HG03469 (cell line): ENCODE data around the gene IRGC.
"Not testable (repeated sequence)": the region's sequence is repeated elsewhere in the genome, so short reads cannot be mapped to it uniquely, and the experiment has no call there.

Source experiments
- ATAC-seq: cut with Tn5 transposase; IDR thresholded peaks from one replicate; pipeline ENCODE4 v1.9.1; 2021; ENCODE audit warnings: mild to moderate bottlenecking, moderate library complexity, moderate number of reproducible peaks; ENCODE audit not compliant: unreplicated experiment

IRGC gene

GRCh38 chr19:43715776-43716175 lies at the start of gene IRGC:
TSS of gene IRGC (plus strand) at chr19:43716076. CDS start at chr19:43718559, 2,483 bp downstream.
- no peak for ATAC-seq

GRCh38 chr19:43667126-43667875 lies 48.6 kb upstream of the IRGC start:
- no peak for ATAC-seq

DNA sequence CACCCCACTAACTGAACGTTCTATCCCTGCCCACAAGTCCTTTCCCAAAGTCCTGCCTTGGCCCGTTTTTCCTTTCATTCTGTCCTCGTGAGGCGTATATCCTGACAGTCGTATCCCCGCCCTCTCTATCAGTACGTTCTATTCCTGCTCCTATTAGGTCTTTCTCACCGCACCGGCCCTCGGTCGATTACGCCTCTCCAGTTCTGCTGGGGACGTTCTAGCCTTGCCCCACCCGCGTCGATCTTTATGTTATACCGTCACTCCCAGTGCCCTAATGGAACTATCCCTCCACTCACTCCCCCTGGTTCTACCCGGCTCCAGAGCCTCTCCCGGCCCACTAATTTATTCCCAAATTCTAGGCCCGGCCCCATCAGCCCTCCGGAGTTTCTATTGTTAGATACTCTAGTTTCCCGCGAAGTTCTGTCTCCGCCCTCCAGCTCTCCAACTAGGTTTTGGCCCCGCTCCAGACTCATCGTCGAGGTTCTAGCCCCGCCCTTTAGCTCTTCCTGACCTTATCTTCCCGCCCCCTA lies 47.9 kb upstream of the IRGC start:
- ATAC-seq = no peak

DNA sequence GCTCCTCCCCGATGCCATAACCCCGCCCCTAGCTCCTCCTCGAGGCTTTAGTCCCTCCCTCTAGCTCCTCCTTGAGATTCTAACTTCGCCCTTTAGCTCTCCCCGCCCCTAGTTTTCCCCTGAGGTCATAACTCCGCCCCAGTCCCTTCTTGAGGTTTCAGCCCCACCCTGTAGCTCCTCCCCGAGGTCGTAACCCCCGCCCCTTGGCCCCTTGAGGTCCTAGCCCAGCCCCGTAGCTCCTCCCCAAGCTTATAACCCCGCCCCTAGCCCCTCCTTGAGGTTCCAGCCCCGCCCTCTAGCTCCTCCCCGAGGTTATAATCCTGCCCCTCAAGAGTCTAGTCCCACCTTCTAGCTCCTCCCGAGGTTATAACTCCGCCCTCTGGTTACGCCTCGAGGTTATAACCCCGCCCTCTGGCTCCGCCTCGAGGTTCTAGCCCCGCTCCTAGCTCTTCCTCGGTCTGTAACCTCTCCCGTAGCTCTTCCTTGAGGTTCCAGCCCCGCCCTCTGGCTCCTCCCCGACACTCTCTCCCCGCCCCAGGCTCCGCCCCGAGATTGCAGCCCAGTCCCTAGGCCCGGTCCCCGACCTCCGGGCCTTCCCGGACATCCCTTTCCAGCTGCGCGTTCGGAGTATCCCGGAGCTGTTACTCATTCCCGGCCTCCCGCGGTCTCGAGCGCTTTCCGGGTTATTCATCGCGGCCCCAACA lies 47.3 kb upstream of the IRGC start:
- peak; percentile 74 for ATAC-seq

- ATAC-seq = no peak
Observed at GRCh38 chr19:43672061-43672679, 43.7 kb upstream of the IRGC start.

DNA sequence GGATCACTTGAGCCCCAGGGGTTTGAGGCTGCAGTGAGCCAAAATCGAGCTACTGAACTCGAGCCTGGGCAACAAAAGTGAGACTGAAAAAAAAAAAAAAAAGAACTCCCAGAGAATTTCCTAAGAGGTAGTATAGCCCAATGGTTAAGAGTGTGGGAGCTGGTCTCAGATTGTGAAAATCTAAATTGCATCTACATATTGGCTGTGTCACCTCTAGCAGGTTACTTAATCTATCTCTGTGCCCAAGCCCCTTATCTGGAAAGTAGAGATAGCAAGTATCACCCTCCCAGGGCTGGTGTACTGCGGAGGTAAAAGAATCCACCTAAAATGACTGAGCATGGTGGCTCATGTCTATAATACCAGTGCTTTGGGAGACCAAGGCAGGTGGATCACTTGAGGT lies 42.2 kb upstream of the IRGC start:
- no peak for ATAC-seq

DNA sequence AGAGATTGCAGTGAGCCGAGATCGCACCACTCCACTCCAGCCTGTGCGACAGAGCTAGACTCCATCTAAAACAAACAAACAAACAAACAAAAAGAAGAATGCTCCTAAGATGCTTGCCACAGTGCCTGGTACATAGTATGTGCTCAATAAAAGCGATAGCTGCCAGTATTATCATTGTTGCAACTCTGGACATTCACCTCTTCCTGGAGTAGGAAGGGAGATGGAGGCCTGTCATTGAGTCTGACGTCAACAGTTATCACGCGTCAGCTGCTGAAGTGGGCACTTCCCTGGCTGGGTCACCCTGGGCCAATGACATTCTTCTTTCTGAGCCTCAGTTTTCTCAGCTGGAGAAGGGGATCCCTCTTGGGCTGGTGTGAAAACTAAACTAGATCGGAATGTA lies 41.7 kb upstream of the IRGC start:
- ATAC-seq = no peak

- no peak for ATAC-seq
Observed at GRCh38 chr19:43674596-43674995, 41.3 kb upstream of the IRGC start.

- no peak for ATAC-seq
Observed at GRCh38 chr19:43675269-43675879, 40.5 kb upstream of the IRGC start.

DNA sequence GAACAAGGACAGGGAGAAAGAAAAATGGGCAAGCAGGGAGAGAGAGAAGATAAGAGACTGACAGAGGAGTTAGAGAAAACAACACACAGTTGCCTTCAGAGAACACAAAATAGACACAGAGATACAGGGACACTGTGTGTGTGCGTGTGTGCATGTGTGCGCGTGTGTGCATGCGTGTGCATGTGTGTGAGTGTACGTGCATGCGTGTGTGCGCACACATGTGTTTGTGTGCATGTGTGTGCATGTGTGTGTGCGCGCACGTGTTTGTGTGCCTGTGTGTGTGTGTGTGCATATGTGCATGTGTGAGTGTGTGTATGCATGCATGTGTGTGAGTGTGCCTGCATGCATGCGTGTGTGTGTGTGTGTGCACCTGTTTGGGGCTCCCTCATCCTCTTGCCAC lies 40.0 kb upstream of the IRGC start:
- ATAC-seq = no peak

DNA sequence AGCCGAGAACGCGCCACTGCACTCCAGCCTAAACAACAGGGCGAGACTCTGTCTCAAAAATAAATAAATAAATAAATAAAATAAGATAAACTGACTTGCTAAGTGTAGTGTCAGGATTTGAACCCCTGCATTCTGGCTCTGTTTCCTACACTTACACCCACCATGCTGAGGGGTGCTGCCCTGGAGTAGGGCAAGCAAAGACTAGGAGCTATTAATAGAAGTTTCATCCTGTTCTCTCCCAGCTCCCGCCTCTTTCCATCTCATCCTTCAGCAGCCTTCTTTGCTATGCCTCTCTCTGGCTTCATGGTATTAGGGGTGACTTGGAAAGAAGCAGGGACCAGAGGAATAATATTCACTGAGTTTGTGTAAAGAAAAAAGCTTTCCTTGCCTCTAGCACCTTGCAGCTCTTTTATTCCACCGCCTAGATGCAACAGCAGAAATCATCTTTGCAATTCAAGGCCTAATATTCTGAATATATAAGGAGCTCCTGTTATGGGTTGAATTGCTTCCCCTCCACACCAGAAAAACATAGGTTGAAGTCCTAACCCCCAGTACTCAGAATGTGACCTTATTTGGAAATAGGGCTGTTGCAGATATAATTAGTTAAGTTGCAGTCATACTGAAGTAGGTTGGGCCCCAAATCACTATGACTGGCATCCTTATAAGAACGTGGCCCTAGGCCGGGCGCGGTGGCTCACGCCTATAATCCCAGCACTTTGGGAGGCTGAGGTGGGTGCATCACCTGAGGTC lies 37.2 kb upstream of the IRGC start:
- no peak for ATAC-seq

- no peak for ATAC-seq
Observed at GRCh38 chr19:43681821-43682220, 34.1 kb upstream of the IRGC start.

DNA sequence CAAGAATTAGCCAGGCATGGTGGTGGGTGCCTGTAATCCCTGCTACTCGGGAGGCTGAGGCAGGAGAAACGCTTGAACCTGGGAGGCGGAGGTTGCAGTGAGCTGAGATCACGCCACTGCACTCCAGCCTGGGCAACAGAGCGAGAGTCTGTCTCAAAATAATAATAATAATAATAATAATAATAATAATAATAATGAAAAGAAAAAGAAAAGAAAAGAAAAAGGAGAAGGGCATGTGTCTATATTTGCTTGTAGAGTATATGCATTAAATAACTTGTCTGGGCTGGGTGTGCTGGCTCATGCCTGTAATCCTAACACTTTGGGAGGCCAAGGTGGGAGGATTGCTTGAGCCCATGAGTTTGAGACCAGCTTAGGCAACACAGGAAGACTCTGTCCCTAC lies 33.6 kb upstream of the IRGC start:
- not testable (repeated sequence) for ATAC-seq

DNA sequence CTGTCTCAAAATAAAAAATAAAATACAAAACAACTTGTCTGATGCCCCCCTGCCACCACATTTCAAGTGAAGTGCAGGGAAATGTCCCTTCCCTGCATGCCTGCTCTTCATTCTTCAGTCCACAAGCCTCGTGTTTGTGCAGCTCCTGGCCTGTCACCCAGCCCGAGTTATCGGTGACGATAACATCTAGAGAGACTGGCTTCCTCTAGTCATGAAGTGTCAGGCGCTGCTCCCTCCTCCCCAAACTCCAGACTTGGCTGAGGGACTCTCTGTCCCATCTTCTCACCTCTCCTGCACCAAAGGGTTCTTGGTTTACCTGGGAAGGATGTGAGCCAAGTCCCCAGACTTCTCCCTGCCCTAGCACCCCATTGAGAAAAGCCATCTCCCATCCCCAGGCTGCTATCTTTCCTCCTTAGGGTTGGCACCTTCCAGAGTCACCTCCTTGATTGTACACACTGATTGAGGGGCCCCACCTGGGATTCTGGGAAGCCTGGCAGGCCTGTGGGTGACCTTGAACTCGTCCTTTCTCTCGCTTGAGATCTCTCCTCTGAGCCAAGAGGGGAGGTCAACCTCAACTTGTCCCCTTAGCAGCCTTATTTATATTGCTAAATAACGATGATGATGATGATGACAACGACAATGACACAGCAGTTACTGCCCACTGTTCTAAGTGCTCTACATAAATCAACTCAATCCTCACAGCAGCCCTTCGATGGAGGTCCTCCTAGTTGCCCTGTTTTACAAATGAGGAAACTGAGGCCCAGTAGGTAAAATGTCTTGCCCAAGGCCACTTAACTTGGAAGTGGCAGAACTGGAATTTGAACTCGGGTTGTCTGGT lies 32.8 kb upstream of the IRGC start:
- ATAC-seq = no peak

GRCh38 chr19:43683905-43684304 lies 32.0 kb upstream of the IRGC start:
- no peak for ATAC-seq

GRCh38 chr19:43684326-43684725 lies 31.6 kb upstream of the IRGC start:
- no peak for ATAC-seq

GRCh38 chr19:43687660-43687997 lies 28.2 kb upstream of the IRGC start:
- no peak for ATAC-seq

GRCh38 chr19:43688059-43688701 lies 27.7 kb upstream of the IRGC start:
- no peak for ATAC-seq

DNA sequence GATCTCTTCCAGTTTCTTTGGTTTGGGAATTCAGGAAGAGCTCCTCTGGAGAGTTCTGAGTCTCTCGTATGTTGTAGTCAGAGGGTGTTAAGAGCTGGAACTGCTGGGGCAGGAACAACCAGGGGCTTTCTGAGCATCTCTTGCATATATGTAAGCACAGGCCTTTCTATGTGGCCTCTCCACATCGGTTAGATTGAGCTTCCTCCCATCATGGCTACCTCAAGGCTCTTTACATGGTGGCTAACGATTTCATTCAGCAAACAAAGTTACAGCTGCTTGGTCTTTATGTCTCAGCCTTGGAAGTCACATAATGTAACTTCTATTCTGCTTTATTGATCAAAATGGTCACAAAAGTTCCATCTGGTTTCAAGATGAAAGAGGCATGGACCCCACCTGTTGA lies 25.4 kb upstream of the IRGC start:
- ATAC-seq = no peak
